HG03066 (cell line): ENCODE measurements around the gene TMEM43.
A peak's percentile ranks its signal among the peaks of the same experiment; 100 is the strongest.

Experiments used
- ATAC-seq: cut with Tn5 transposase; IDR thresholded peaks from one replicate; pipeline ENCODE4 v1.9.1; 2021; ENCODE audit warnings: low read depth; ENCODE audit not compliant: unreplicated experiment

Gene TMEM43

DNA sequence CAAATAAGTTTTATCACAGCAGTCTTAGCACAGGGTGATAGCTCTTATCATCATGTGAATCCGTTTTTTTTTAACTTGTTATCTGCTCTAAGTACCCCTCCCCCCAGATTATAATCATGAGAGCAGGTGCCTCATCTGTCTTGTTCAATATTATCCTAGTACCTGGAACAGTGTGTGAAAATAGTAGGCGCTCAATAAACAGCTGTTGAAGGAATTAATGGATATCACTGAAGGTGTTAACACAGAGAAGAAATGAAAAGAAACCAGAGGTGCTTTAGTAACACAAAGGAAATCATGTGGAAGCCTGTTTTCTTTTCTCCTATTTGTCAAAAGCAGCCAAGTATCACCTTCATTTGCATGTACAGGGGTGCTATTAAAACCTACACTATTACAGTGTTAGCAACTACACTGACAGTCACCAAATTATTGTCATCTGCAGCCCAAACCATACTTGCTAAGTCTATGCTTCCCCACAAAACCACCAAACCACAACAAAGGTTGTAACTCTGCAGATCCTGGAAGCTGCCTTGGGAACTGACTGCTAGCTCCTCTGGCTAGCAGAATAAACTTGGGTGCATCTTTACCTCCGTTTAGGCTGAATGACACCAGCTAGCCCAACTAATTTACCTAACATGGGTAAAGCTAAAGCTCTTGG lies 50.7 kb downstream of the TMEM43 start:
- no peak for ATAC-seq

DNA sequence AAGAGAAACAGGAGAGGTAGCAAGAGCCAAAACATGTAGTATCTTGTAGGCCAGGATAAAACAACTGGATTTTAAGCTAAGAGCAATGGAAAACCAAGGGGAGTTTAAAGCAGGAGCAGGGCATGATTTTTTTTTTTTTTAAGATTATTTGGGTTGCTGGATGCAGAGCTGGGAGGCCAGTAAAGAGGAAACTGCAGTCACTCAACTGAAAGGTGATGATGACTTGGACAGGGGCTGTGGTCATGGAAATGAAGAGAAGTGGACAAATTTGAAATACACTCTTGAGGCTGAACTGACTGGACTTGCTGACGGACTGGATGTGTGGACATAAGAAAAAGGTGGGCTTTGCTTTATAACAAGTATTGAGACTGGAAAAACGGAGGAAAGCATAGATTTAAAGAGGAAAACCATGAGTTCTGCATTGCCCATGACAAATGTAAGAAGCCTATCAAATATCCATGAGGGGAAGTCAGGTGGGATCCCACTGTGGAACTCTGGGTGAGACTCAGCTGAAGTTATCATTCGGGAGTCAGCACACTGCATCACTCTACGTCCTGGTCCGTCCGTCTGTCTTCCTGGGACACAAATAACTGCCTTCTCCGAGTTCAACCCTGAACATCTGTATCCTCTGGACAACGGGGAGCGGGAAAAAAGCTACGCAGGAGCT lies 52.9 kb downstream of the TMEM43 start:
- ATAC-seq, result peak; percentile 8

DNA sequence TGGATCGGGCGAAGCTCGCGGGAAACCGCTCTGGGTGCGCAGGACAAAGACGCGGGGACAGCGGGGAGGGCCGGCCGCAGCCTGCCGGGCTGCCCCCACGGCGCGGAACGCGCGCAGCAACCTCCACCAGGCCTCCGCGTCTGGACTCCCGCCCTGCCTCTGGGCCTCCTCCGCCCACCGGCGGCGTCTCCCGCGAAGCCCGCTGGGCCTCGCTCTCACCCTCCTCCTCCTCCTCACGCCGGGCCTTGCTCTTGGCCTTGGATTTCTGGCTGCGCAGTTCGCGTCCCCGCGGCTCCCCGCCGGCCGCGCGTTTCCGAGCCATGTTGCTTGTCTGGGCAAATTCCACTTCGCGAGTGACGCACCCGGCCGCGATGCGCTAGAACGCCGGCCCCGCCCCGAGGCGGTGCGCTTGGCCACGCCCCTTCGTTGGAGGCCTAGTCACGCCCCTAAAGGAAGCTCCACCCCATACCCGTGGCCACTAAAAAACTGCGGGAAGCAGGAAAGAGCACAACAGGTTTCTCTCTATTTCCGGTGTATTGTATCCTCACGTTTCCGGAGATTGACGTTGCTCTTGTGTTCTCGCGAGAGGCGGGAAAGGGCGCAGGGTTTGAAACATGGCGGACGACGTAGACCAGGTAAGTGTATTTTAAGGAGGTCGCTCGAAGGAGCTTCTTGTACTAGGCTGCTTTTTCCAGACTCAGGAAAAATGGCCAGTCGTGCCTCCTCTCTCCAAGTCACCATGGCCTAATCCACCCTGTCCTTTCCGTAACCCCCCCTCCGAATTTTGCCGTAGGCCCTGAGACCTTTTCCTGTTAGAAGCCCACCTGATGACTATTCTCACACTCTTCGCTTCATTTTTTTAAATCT lies 53.6 kb downstream of the TMEM43 start, which contains the start of the genes LSM3 and XPC:
Gene LSM3 (plus strand): TSS at position 571 of the 867 bp plus-strand sequence. CDS start 44 bp downstream, at position 615.
Gene XPC (minus strand): TSS at position 355 of the 867 bp plus-strand sequence. CDS start 33 bp downstream, at position 322.
- ATAC-seq, result peak; percentile 89

DNA sequence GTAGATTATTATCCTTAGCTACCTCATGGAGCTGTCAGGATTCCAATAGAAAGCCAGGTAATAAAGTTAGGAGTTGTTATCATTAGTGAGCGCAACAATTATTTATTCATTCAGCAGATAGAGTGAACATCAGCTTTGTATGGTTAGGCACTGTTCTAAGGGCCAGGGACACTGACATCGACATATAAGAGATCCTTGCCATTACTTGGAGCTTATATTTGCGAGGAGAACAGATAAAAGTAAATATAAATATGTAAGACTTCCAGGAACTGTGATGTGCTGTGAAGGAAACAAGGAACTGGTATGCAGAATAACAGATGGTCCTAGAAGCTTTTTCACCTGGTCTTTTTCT lies 54.2 kb downstream of the TMEM43 start:
- ATAC-seq, result no peak

DNA sequence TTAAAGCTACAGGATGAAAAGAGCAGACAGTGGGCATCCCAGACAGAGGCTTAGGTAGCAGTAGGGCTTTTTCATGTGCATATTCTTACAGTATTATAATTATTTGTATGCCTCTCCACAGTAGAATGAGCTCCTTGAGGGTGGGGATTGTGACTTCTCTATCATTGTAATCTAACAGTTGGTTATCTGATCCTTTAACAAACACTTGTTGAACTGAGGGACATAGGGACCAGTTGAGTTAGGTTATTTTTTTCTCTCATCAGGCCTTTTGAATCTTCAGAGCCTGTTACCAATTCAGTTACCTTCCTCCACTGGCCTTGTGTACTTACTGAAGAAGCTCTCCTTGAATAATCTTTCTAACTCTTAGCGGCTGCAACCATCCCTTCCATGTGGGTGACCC lies 54.9 kb downstream of the TMEM43 start:
- ATAC-seq, result no peak

DNA sequence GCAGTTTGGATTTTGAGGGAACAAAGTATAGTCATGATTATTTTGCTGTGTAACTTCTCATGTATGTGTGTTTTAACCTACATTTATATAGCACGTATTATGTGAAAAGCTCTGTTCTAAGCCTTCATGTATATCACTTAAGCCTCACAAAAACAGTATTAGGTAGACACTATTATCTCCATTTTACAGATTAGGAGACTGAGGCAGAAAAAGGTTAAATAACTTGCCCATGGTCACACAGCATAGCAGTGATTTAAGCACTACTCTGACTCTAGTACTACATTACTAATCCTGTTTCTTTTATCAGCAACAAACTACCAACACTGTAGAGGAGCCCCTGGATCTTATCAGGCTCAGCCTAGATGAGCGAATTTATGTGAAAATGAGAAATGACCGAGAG lies 56.4 kb downstream of the TMEM43 start:
- no peak for ATAC-seq

DNA sequence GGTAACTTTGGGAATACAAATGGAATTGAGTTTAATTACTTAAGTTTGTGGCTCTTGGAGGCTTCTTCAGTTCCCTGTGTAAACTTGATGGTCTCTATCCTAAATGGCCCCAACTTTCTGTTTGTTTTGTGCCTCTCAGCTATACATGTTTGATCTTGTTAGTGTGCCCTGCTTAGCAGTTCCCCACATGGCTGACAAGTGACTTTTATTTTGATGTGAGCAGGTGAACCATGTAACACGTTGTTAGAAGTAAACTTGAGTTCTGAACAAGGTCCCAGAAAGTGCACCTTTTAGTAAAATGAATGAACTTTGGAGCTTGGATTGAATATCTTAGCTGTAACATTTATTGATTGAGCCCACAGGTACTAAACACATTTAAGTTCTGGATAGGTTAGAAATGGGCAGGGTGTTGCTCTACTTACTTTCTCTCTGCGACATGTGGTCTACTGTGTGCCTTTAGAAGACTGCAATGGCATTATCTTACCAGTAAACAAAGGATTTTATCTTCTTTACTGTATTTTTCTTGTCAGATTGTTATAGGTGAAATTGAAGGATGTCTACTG lies 58.2 kb downstream of the TMEM43 start:
- ATAC-seq, result no peak

DNA sequence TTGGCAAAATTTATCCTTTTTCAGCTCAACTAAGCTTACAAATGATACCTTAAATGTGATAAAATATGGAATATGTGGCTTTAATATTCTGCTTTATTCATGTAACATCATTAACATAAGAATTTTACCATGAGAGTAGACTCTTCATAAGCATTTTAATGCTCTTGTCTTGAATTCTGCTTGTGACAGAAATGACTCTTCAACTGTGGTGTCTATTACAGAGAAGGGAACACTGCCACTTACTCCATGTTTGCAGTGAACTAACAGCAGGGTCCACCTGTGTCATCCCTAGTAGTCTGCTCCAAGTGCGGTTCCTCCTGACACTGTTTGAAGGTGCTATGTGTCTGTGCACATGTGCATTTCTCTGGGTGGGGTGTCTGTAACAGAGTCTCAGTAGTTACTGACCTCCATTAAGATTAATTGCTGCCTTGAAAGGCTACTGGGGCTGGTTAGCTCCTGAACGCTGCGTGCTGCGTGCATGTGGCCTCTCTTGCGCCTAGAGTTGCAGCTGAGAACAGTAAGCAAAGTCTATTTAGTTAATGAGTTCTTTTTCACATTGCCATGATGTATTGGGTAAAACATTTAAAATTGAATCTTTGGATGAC lies 62.1 kb downstream of the TMEM43 start:
- ATAC-seq, result no peak

DNA sequence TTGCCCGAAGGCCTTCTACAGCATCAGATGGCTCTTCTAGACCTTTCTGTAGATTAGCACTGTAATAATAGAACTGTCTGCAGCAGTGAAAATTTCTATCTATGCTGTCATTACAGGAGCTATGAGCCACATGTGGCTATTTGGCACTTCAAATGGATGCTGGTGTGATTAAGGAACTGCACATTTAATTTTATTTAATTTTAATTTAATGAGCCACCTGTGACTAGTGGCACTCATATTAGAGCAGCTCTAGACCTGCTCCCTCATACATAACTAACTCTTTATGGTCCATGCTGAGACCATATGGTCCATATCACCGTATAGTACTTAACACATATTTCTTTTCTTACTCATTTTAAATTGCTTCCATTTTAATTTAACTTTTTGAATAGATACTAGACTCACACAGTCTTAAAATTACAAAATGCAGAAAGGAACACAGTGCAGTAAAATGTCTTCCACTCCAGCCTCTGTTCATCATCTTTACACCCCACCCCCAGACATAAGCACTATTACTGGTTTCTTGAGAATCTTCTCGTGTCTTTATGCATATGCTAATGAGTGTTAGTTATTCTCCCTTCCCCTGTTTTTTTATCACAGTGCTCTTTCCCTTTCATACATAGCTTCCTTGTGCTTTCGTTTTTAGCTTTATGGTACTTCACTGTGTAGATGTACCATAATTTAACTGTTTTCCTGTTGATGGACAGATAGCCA lies 63.3 kb downstream of the TMEM43 start:
- ATAC-seq, result no peak
